ENCODE measurements around the gene TOP3B.

The TOP3B gene

GRCh38 chr22:21932347-21932746 lies 50.2 kb downstream of the TOP3B start:
- no peak for DNase-seq (ENCODE audit: low read depth, low spot score)
- in situ Hi-C loops (cut with HindIII; ENCODE audit: low sequenced_read_pairs): loop anchor here (25.0 kb wide), 1 partner anchor 220 kb away; no protein-coding TSS in a partner anchor
- no peak overlapping the region for H3K4me3 ChIP-seq (ENCODE audit: low read depth, low read length)
- TF ChIP-seq CTCF (IDR thresholded peaks at IDR 0.05; ENCODE audit: low read depth, low read length): no peak

- DNase-seq (ENCODE audit: low read depth, low spot score): no peak
- H3K4me3 ChIP-seq (ENCODE audit: low read depth, low read length): no peak overlapping the region
- no peak for TF ChIP-seq CTCF (IDR thresholded peaks at IDR 0.05; ENCODE audit: low read depth, low read length)
- in situ Hi-C loops (cut with HindIII; ENCODE audit: low sequenced_read_pairs): loop anchor here (25.0 kb wide), 1 partner anchor 219 kb away; no protein-coding TSS in a partner anchor
These were observed 51.5 kb downstream of the TOP3B start for GRCh38 chr22:21931056-21931455.

- no peak for TF ChIP-seq CTCF (IDR thresholded peaks at IDR 0.05; ENCODE audit: low read depth, low read length)
- in situ Hi-C loops (cut with HindIII; ENCODE audit: low sequenced_read_pairs): loop anchor here (25.0 kb wide), 1 partner anchor 217 kb away; no protein-coding TSS in a partner anchor
- no peak for DNase-seq (ENCODE audit: low read depth, low spot score)
- H3K4me3 ChIP-seq (ENCODE audit: low read depth, low read length): no peak overlapping the region
These were observed 53.3 kb downstream of the TOP3B start for GRCh38 chr22:21929253-21929652.

- no peak for TF ChIP-seq CTCF (IDR thresholded peaks at IDR 0.05; ENCODE audit: low read depth, low read length)
- H3K4me3 ChIP-seq (ENCODE audit: low read depth, low read length): no peak overlapping the region
- in situ Hi-C loops (cut with HindIII; ENCODE audit: low sequenced_read_pairs): loop anchor here (25.0 kb wide), 1 partner anchor 216 kb away; no protein-coding TSS in a partner anchor
- no peak for DNase-seq (ENCODE audit: low read depth, low spot score)
These were observed 54.5 kb downstream of the TOP3B start for GRCh38 chr22:21928048-21928447.

GRCh38 chr22:21927174-21927823 lies 55.3 kb downstream of the TOP3B start:
- TF ChIP-seq CTCF (IDR thresholded peaks at IDR 0.05; ENCODE audit: low read depth, low read length): no peak
- no peak for DNase-seq (ENCODE audit: low read depth, low spot score)
- in situ Hi-C loops (cut with HindIII; ENCODE audit: low sequenced_read_pairs): loop anchor here (25.0 kb wide), 1 partner anchor 215 kb away; no protein-coding TSS in a partner anchor
- H3K4me3 ChIP-seq (ENCODE audit: low read depth, low read length): no peak overlapping the region

- in situ Hi-C loops (cut with HindIII; ENCODE audit: low sequenced_read_pairs): loop anchor here (25.0 kb wide), 1 partner anchor 214 kb away; no protein-coding TSS in a partner anchor
- DNase-seq (ENCODE audit: low read depth, low spot score): no peak
- H3K4me3 ChIP-seq (ENCODE audit: low read depth, low read length): no peak overlapping the region
- TF ChIP-seq CTCF (IDR thresholded peaks at IDR 0.05; ENCODE audit: low read depth, low read length): no peak
These were observed 55.9 kb downstream of the TOP3B start for GRCh38 chr22:21926728-21927127.
